GM12878 (cell line): ENCODE measurements around the gene ARHGAP12. TPM values are rescaled to one million over a fixed set of nuclear protein-coding genes. Genes with fewer than 3 reads are reported as not detected.

Source experiments
- BMI1 ChIP-seq: fragments of 450-650 bp; IDR thresholded peaks from 2 replicates; pipeline ENCODE4 v1.6.1; 2016; ENCODE audit warnings: mild to moderate bottlenecking, moderate library complexity, borderline replicate concordance
- JUNB ChIP-seq: IDR thresholded peaks from 2 replicates; pipeline ENCODE4 v1.6.1; 2016; ENCODE audit warnings: antibody characterized with exemption, mild to moderate bottlenecking
- NR2F1 ChIP-seq: fragments of 450-650 bp; conservative IDR thresholded peaks from 2 replicates; pipeline ENCODE4 v1.6.1; 2017; ENCODE audit warnings: mild to moderate bottlenecking
- RAD51 ChIP-seq: fragments of 450-650 bp; IDR thresholded peaks from 2 replicates; pipeline ENCODE4 v1.6.1; 2016; ENCODE audit warnings: moderate library complexity, mild to moderate bottlenecking, inconsistent platforms
- SMARCA5 ChIP-seq: fragments of 450-650 bp; IDR thresholded peaks from 2 replicates; pipeline ENCODE4 v1.6.1; 2017; ENCODE audit warnings: mild to moderate bottlenecking
- STAT1 ChIP-seq: fragments of 450-650 bp; conservative IDR thresholded peaks from 2 replicates; pipeline ENCODE4 v1.6.1; 2014; ENCODE audit warnings: antibody characterized with exemption, mild to moderate bottlenecking
- TCF12 ChIP-seq: IDR thresholded peaks from 2 replicates; pipeline ENCODE4 v1.6.1; 2011; ENCODE audit warnings: low read depth, mild to moderate bottlenecking, low read length
- polyA plus RNA-seq, 11 experiments: library from polyadenylated mRNA; depleted of rRNA in 4 of 11; unstranded in 6 of 11; stranded (reverse) in 5 of 11; fragments of >200 nt; fragmentation: Nextera tagmentation in 4 of 11; fragmentation: Illumina TruSeq in 1 of 11; extraction: Ambion mirVana in 4 of 11; extraction: Trizol in 1 of 11; gene quantifications; 1 replicate in 1 of 11; 2 replicates in 10 of 11; pipeline versions ENCODE4 v1.2.1 to v1.2.3, GENCODE V29; 2011 to 2016; ENCODE audit warnings: inconsistent platforms in 2 of 11, missing spikeins in 2 of 11, low read depth in 1 of 11
- total RNA-seq, 4 experiments: library from RNA; depleted of rRNA in 3 of 4; stranded (reverse); fragments of >200 nt in 3 of 4; fragmentation: Illumina TruSeq in 1 of 4; extraction: Trizol in 1 of 4; gene quantifications; 2 replicates each; pipeline versions ENCODE4 v1.2.1 to v1.2.3, GENCODE V29; 2013 to 2021
- TF ChIP-seq, protein P1 (sequence below): fragments of 450-650 bp; formaldehyde crosslinking; IDR thresholded peaks from 2 replicates; pipeline ENCODE4 v1.5.0; 2022; ENCODE audit warnings: mild to moderate bottlenecking, missing genetic modification characterization
- TF ChIP-seq, protein P2 (sequence below): IDR thresholded peaks from 2 replicates; pipeline ENCODE4 v1.6.1; 2012; ENCODE audit warnings: low read length, inconsistent platforms
- TF ChIP-seq, protein P3 (sequence below): fragments of 450-650 bp; IDR thresholded peaks from 2 replicates; pipeline ENCODE4 v1.6.1; 2016; ENCODE audit warnings: mild to moderate bottlenecking, moderate library complexity, borderline replicate concordance
- TF ChIP-seq, protein P4 (sequence below): IDR thresholded peaks from 2 replicates; pipeline ENCODE4 v1.6.1; 2012; ENCODE audit warnings: low read depth, low read length, improper control_type of control experiment

ARHGAP12 gene
- total and polyA plus RNA-seq, 10 of the 15 experiments (the other 5 are each of a cell fraction or from before 2014, with no cell fraction given), result 5.4 to 15.6 (median 8.5) TPM

DNA sequence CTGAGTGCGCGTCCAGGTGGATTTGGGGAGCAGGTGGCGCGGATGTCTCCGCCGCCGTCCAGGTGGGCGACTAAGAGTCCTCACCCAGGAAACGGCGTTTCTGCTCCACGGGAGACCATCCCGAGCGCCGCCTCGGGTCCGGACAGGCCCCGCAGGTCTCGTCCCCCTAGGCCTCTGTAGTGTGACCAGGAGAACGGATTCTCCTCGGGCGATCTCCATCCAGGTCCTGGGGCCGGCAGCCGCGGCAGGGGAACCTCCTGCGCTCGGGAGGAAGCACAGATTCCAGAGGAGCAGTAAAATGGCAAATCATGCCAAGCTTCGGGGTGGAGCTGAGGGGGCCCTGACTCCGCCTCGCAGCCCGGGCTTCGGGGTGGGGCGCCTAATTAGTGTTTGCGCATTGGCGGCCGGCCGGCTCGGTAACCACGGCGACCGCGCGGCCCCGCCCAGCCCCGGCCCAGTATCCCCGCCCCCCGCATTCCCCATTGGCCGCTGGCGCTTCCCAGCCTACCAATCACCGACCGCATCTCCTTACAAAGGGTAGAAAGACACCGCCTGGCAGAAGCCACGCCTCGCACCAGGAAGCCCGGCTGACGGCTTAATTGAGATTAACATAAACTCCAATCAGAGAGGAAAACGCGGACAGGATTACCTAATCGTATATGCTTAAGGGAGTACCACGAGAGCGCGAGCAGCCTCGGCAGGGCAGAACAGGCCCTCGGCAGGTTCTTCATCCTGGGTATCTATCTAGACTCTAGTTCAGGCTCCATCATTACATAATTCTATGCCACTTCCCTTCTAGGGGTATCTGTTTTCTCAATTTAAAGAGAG, 168.6 kb downstream of the ARHGAP12 start (continued):
- TF ChIP-seq, protein P1, sequence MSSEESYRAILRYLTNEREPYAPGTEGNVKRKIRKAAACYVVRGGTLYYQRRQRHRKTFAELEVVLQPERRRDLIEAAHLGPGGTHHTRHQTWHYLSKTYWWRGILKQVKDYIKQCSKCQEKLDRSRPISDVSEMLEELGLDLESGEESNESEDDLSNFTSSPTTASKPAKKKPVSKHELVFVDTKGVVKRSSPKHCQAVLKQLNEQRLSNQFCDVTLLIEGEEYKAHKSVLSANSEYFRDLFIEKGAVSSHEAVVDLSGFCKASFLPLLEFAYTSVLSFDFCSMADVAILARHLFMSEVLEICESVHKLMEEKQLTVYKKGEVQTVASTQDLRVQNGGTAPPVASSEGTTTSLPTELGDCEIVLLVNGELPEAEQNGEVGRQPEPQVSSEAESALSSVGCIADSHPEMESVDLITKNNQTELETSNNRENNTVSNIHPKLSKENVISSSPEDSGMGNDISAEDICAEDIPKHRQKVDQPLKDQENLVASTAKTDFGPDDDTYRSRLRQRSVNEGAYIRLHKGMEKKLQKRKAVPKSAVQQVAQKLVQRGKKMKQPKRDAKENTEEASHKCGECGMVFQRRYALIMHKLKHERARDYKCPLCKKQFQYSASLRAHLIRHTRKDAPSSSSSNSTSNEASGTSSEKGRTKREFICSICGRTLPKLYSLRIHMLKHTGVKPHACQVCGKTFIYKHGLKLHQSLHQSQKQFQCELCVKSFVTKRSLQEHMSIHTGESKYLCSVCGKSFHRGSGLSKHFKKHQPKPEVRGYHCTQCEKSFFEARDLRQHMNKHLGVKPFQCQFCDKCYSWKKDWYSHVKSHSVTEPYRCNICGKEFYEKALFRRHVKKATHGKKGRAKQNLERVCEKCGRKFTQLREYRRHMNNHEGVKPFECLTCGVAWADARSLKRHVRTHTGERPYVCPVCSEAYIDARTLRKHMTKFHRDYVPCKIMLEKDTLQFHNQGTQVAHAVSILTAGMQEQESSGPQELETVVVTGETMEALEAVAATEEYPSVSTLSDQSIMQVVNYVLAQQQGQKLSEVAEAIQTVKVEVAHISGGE (CRISPR knock-in tag), result no peak
- TF ChIP-seq RAD51 (no peak), TCF12 (no peak), JUNB (peak; percentile 8; the same call in 1 of the 2 replicates), BMI1 (peak; percentile 81; the same call in 1 of the 2 replicates), STAT1 (0 out of 2 replicates have a peak, but pooled peaks have one; percentile 40), NR2F1 (no peak), SMARCA5 (0 out of 2 replicates have a peak, but pooled peaks have one; percentile 28)
- TF ChIP-seq, protein P2, sequence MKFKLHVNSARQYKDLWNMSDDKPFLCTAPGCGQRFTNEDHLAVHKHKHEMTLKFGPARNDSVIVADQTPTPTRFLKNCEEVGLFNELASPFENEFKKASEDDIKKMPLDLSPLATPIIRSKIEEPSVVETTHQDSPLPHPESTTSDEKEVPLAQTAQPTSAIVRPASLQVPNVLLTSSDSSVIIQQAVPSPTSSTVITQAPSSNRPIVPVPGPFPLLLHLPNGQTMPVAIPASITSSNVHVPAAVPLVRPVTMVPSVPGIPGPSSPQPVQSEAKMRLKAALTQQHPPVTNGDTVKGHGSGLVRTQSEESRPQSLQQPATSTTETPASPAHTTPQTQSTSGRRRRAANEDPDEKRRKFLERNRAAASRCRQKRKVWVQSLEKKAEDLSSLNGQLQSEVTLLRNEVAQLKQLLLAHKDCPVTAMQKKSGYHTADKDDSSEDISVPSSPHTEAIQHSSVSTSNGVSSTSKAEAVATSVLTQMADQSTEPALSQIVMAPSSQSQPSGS, result 0 out of 2 replicates have a peak, but pooled peaks have one; percentile 35
- TF ChIP-seq, protein P3, sequence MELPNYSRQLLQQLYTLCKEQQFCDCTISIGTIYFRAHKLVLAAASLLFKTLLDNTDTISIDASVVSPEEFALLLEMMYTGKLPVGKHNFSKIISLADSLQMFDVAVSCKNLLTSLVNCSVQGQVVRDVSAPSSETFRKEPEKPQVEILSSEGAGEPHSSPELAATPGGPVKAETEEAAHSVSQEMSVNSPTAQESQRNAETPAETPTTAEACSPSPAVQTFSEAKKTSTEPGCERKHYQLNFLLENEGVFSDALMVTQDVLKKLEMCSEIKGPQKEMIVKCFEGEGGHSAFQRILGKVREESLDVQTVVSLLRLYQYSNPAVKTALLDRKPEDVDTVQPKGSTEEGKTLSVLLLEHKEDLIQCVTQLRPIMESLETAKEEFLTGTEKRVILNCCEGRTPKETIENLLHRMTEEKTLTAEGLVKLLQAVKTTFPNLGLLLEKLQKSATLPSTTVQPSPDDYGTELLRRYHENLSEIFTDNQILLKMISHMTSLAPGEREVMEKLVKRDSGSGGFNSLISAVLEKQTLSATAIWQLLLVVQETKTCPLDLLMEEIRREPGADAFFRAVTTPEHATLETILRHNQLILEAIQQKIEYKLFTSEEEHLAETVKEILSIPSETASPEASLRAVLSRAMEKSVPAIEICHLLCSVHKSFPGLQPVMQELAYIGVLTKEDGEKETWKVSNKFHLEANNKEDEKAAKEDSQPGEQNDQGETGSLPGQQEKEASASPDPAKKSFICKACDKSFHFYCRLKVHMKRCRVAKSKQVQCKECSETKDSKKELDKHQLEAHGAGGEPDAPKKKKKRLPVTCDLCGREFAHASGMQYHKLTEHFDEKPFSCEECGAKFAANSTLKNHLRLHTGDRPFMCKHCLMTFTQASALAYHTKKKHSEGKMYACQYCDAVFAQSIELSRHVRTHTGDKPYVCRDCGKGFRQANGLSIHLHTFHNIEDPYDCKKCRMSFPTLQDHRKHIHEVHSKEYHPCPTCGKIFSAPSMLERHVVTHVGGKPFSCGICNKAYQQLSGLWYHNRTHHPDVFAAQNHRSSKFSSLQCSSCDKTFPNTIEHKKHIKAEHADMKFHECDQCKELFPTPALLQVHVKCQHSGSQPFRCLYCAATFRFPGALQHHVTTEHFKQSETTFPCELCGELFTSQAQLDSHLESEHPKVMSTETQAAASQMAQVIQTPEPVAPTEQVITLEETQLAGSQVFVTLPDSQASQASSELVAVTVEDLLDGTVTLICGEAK, result no peak
- TF ChIP-seq, protein P4, sequence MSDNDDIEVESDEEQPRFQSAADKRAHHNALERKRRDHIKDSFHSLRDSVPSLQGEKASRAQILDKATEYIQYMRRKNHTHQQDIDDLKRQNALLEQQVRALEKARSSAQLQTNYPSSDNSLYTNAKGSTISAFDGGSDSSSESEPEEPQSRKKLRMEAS, result no peak
